ENCODE measurements around the gene LPGAT1. TPM values are rescaled to one million over a fixed set of nuclear protein-coding genes. Genes with fewer than 3 reads are reported as not detected.

The LPGAT1 gene
- total and polyA plus RNA-seq, 2 donors (not counting 3 experiments of a cell fraction or from before 2014, with no cell fraction given): 6.1 to 46.0 TPM

DNA sequence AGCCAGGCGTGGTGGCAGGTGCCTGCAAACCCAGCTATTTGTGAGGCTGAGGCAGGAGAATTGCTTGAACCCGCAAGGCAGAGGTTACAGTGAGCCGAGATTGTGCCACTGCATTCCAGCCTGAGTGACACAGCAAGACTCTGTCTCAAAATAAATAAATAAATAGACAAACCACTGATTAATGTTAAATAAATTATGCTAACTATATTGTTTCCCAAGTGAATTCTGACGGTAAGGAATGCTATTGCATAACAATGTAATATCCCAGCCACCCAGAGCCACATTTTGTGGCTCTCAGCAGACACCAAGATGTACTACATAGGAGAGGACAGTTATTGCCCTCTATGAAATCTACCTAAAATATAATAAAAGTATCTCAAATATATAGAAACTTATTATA lies 55.4 kb downstream of the LPGAT1 start:
- H3K9me3 ChIP-seq (replicated peaks; ENCODE audit: control insufficient read depth, insufficient read depth, low read length): no peaks in the 10 kb centered on the region
- no peak overlapping the region for H3K4me2 ChIP-seq (ENCODE audit: insufficient read depth, low read length)
- no TSS peak for BruUV-seq (replicated peaks)
- no peak for DNase-seq (ENCODE audit: low read depth, low spot score)
- POLR2A ChIA-PET: no interaction called here
- H2AFZ ChIP-seq (ENCODE audit: low read depth, low read length): no peak overlapping the region
- H3K36me3 ChIP-seq (ENCODE audit: control insufficient read depth in 2 of 2, extremely low read depth in 1 of 2, insufficient read depth in 2 of 2, low read length in 2 of 2): no peaks in the 10 kb centered on the region
- no peak overlapping the region for H3K27ac ChIP-seq (ENCODE audit: insufficient read depth, low read depth, low read length)
- H3K4me3 ChIP-seq (replicated peaks in 1 of 3; ENCODE audit: insufficient read depth in 1 of 3, low read depth in 1 of 3, low read length in 3 of 3): no peak overlapping the region
- H3K9ac ChIP-seq (replicated peaks; ENCODE audit: extremely low read depth, insufficient read depth, low read length): no peak overlapping the region
- FAIRE-seq: no peak
- CTCF ChIA-PET: no interaction called here
- dilution Hi-C loops (cut with MboI; ENCODE audit: extremely low pct_ligation_motif_present, low sequenced_read_pairs): no loop called here
- H3K27me3 ChIP-seq (ENCODE audit: control insufficient read depth in 2 of 2, insufficient read depth in 2 of 2, low read length in 2 of 2): no peaks in the 10 kb centered on the region
- H3K4me1 ChIP-seq (ENCODE audit: control insufficient read depth, extremely low read depth, insufficient read depth, low read length): no peaks in the 10 kb centered on the region
- H3K9me1 ChIP-seq (replicated peaks; ENCODE audit: control insufficient read depth, extremely low read depth, insufficient read depth, low read length): no peaks in the 10 kb centered on the region
- no peaks in the 10 kb centered on the region for H3K79me2 ChIP-seq (ENCODE audit: control insufficient read depth, insufficient read depth, low read length)
- H4K20me1 ChIP-seq (replicated peaks; ENCODE audit: control insufficient read depth, extremely low read depth, insufficient read depth, low read length): no peaks in the 10 kb centered on the region
- no peak for TF ChIP-seq MYC (IDR thresholded peaks at IDR 0.05; ENCODE audit: low read depth, low read length)
- TF ChIP-seq, protein P1, sequence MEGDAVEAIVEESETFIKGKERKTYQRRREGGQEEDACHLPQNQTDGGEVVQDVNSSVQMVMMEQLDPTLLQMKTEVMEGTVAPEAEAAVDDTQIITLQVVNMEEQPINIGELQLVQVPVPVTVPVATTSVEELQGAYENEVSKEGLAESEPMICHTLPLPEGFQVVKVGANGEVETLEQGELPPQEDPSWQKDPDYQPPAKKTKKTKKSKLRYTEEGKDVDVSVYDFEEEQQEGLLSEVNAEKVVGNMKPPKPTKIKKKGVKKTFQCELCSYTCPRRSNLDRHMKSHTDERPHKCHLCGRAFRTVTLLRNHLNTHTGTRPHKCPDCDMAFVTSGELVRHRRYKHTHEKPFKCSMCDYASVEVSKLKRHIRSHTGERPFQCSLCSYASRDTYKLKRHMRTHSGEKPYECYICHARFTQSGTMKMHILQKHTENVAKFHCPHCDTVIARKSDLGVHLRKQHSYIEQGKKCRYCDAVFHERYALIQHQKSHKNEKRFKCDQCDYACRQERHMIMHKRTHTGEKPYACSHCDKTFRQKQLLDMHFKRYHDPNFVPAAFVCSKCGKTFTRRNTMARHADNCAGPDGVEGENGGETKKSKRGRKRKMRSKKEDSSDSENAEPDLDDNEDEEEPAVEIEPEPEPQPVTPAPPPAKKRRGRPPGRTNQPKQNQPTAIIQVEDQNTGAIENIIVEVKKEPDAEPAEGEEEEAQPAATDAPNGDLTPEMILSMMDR (IDR thresholded peaks at IDR 0.05; ENCODE audit: extremely low read depth in 1 of 2, insufficient read depth in 1 of 2, low read depth in 1 of 2, low read length in 2 of 2): no peak
- no peak for TF ChIP-seq FOS (IDR thresholded peaks at IDR 0.05; ENCODE audit: borderline replicate concordance, insufficient read depth, low read length)
- TF ChIP-seq EZH2 (IDR thresholded peaks at IDR 0.05; ENCODE audit: borderline replicate concordance, low read depth, low read length, severe bottlenecking): no peak
- no peak for TF ChIP-seq JUN (IDR thresholded peaks at IDR 0.05; ENCODE audit: borderline replicate concordance, insufficient read depth, insufficient read length, low read depth)
- no peak for TF ChIP-seq POLR2A (IDR thresholded peaks at IDR 0.05; ENCODE audit: low read depth, low read length)
- TF ChIP-seq, protein P2, sequence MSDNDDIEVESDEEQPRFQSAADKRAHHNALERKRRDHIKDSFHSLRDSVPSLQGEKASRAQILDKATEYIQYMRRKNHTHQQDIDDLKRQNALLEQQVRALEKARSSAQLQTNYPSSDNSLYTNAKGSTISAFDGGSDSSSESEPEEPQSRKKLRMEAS (IDR thresholded peaks at IDR 0.05; ENCODE audit: insufficient read depth, insufficient read length): no peak
- no peak for TF ChIP-seq GATA2 (IDR thresholded peaks at IDR 0.05; ENCODE audit: insufficient read depth, insufficient read length, low read depth, low read length)
- no peak for TF ChIP-seq POLR2AphosphoS5 (IDR thresholded peaks at IDR 0.05; ENCODE audit: insufficient read depth, low read depth, low read length)
- intact Hi-C loops (cut with micrococcal nuclease): no loop called here
